WTC11 (cell line): ENCODE measurements around the gene ZNF775.

Experiments used
- ATF1 ChIP-seq: sonication (generic); formaldehyde crosslinking; IDR thresholded peaks from 2 replicates; pipeline ENCODE4 v1.8.1; 2023; ENCODE audit warnings: mild to moderate bottlenecking, moderate library complexity, missing genetic modification reagents
- ATF3 ChIP-seq: sonication (generic); formaldehyde crosslinking; conservative IDR thresholded peaks from 2 replicates; pipeline ENCODE4 v1.8.1; 2022; ENCODE audit warnings: mild to moderate bottlenecking, missing genetic modification reagents
- CREM ChIP-seq: sonication (generic); formaldehyde crosslinking; IDR thresholded peaks from 2 replicates; pipeline ENCODE4 v1.8.1; 2022; ENCODE audit warnings: mild to moderate bottlenecking, missing genetic modification reagents, moderate library complexity
- CTCF ChIP-seq: fragments of 200-600 bp; IDR thresholded peaks from 2 replicates; pipeline ENCODE4 v1.8.0; 2022; ENCODE audit warnings: antibody characterized with exemption
- FOXK1 ChIP-seq: sonication (generic); formaldehyde crosslinking; IDR thresholded peaks from 2 replicates; pipeline ENCODE4 v1.8.0; 2022; ENCODE audit warnings: mild to moderate bottlenecking, moderate library complexity, missing genetic modification reagents
- NR3C1 ChIP-seq: sonication (generic); formaldehyde crosslinking; conservative IDR thresholded peaks from 2 replicates; pipeline ENCODE4 v1.8.1; 2023; ENCODE audit warnings: low read depth, mild to moderate bottlenecking, missing genetic modification reagents
- PRDM15 ChIP-seq: sonication (generic); formaldehyde crosslinking; IDR thresholded peaks from 2 replicates; pipeline ENCODE4 v1.8.0; 2022; ENCODE audit warnings: missing genetic modification reagents
- SMAD3 ChIP-seq: sonication (generic); formaldehyde crosslinking; IDR thresholded peaks from 2 replicates; pipeline ENCODE4 v1.8.0; 2022; ENCODE audit warnings: missing genetic modification reagents, mild to moderate bottlenecking, borderline replicate concordance
- TP53 ChIP-seq: sonication (generic); formaldehyde crosslinking; IDR thresholded peaks from 2 replicates; pipeline ENCODE4 v1.8.1; 2023; ENCODE audit warnings: mild to moderate bottlenecking, missing genetic modification reagents
- TF ChIP-seq, protein P1 (sequence below): sonication (generic); formaldehyde crosslinking; IDR thresholded peaks from 2 replicates; pipeline ENCODE4 v1.8.1; 2023; ENCODE audit warnings: mild to moderate bottlenecking, missing genetic modification reagents

GRCh38 chr7:150357771-150358427, 21.2 kb upstream of the ZNF775 start:
- TF ChIP-seq PRDM15 (CRISPR knock-in tag) (no peak), NR3C1 (CRISPR knock-in tag) (no peak), ATF1 (CRISPR knock-in tag) (no peak), CTCF (no peak), FOXK1 (no peak), SMAD3 (no peak), ATF3 (CRISPR knock-in tag) (no peak), TP53 (CRISPR knock-in tag) (no peak), CREM (CRISPR knock-in tag) (no peak)
- TF ChIP-seq, protein P1, sequence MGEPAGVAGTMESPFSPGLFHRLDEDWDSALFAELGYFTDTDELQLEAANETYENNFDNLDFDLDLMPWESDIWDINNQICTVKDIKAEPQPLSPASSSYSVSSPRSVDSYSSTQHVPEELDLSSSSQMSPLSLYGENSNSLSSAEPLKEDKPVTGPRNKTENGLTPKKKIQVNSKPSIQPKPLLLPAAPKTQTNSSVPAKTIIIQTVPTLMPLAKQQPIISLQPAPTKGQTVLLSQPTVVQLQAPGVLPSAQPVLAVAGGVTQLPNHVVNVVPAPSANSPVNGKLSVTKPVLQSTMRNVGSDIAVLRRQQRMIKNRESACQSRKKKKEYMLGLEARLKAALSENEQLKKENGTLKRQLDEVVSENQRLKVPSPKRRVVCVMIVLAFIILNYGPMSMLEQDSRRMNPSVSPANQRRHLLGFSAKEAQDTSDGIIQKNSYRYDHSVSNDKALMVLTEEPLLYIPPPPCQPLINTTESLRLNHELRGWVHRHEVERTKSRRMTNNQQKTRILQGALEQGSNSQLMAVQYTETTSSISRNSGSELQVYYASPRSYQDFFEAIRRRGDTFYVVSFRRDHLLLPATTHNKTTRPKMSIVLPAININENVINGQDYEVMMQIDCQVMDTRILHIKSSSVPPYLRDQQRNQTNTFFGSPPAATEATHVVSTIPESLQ (CRISPR knock-in tag): no peak
